ENCODE measurements around the gene AAMP. TPM values are rescaled to one million over a fixed set of nuclear protein-coding genes. Genes with fewer than 3 reads are reported as not detected.

The AAMP gene
- polyA plus RNA-seq, 1 experiment, result 51.6 TPM

- no peak for DNase-seq (ENCODE audit: low read depth, low spot score)
- H3K27ac ChIP-seq (ENCODE audit: low read depth, low read length), result no peak overlapping the region
- ChIA-PET CTCF (interaction anchor here (0.7 to 1.3 kb wide), 2 partner anchors 10 to 14 kb away, joined by 3 to 4 read pairs; no protein-coding TSS in a partner anchor), POLR2A (interaction anchor here (0.6 to 1.7 kb wide), 3 partner anchors 10 to 14 kb away, joined by 3 to 9 read pairs (median 8); no protein-coding TSS in a partner anchor)
- no peaks in the 10 kb centered on the region for H3K9me3 ChIP-seq (ENCODE audit: control insufficient read depth, insufficient read depth, low read length)
- H3K4me3 ChIP-seq (ENCODE audit: low read depth, low read length), result no peak overlapping the region
- TF ChIP-seq CTCF (IDR thresholded peaks at IDR 0.05; ENCODE audit: low read depth, low read length), result no peak
- H3K27me3 ChIP-seq (ENCODE audit: control insufficient read depth, insufficient read depth, low read length), result no peaks in the 10 kb centered on the region
Measured at GRCh38 chr2:218244665-218245064, 25.3 kb downstream of the AAMP start.

DNA sequence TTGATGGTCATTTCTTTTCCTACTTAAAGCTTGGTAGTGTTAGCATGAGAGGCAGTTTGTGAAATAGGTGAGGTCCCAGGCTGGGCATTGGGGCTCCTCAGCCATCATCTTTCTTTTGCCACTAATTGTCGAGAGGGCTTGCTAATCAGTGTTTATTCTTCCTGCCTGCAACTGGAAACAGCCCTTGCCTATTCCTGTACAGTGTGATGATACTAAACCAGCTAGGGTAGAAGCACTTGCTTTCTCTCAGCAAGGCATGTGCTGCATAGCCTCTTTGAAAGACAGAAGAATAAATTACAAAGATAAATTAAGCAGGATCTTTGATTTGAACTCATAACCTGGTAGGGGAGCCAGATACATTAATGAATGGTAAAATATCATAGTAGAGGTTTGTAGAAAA, 25.7 kb downstream of the AAMP start:
- Histone ChIP-seq H3K27ac (ENCODE audit: low read depth, low read length) (no peak overlapping the region), H3K27me3 (ENCODE audit: control insufficient read depth, insufficient read depth, low read length) (no peaks in the 10 kb centered on the region), H3K4me3 (ENCODE audit: low read depth, low read length) (no peak overlapping the region), H3K9me3 (ENCODE audit: control insufficient read depth, insufficient read depth, low read length) (no peaks in the 10 kb centered on the region)
- no peak for TF ChIP-seq CTCF (IDR thresholded peaks at IDR 0.05; ENCODE audit: low read depth, low read length)
- ChIA-PET POLR2A (interaction anchor here (1.5 to 1.7 kb wide), 2 partner anchors 9 to 12 kb away, joined by 3 to 8 read pairs; no protein-coding TSS in a partner anchor), CTCF (interaction anchor here (0.7 to 2.0 kb wide), 3 partner anchors 11 to 26 kb away, joined by 3 to 5 read pairs (median 4); partner anchors contain the start of genes AAMP and PNKD)
- DNase-seq (ENCODE audit: low read depth, low spot score), result no peak

GRCh38 chr2:218238887-218239286, 31.1 kb downstream of the AAMP start:
- Histone ChIP-seq H3K9me3 (ENCODE audit: control insufficient read depth, insufficient read depth, low read length) (no peaks in the 10 kb centered on the region), H3K4me3 (ENCODE audit: low read depth, low read length) (no peak overlapping the region), H3K27ac (ENCODE audit: low read depth, low read length) (no peak overlapping the region), H3K27me3 (ENCODE audit: control insufficient read depth, insufficient read depth, low read length) (no peaks in the 10 kb centered on the region)
- no peak for TF ChIP-seq CTCF (IDR thresholded peaks at IDR 0.05; ENCODE audit: low read depth, low read length)
- CTCF ChIA-PET, result no interaction called here
- POLR2A ChIA-PET, result interaction anchor here (0.7 kb wide), 1 partner anchor 20 kb away, joined by 3 read pairs; no protein-coding TSS in a partner anchor
- no peak for DNase-seq (ENCODE audit: low read depth, low spot score)

DNA sequence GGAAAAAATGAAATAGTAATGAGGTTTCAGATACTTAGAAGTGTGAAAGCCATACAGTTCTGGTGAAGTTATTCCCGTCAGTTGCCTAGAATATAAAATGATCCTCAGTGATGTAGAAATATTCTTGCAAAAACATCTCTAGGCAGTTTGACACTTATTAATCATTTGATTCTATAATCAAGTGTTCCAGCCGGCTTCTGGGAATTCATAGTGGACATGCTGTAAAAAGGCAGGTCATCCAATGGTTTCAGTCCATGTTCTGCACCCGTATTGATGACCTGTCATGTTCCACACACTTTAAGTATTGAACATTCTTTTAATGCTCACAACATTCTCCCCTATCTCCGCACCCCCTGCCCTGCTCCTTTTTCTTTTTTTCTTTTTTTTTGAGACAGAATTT, 33.1 kb downstream of the AAMP start:
- CTCF ChIA-PET, result no interaction called here
- no peak for TF ChIP-seq CTCF (IDR thresholded peaks at IDR 0.05; ENCODE audit: low read depth, low read length)
- POLR2A ChIA-PET, result interaction anchor here (0.7 kb wide), 1 partner anchor 18 kb away, joined by 3 read pairs; no protein-coding TSS in a partner anchor
- Histone ChIP-seq H3K27ac (ENCODE audit: low read depth, low read length) (no peak overlapping the region), H3K4me3 (ENCODE audit: low read depth, low read length) (no peak overlapping the region), H3K9me3 (ENCODE audit: control insufficient read depth, insufficient read depth, low read length) (no peaks in the 10 kb centered on the region), H3K27me3 (ENCODE audit: control insufficient read depth, insufficient read depth, low read length) (no peaks in the 10 kb centered on the region)
- no peak for DNase-seq (ENCODE audit: low read depth, low spot score)

- no peak for DNase-seq (ENCODE audit: low read depth, low spot score)
- Histone ChIP-seq H3K27ac (ENCODE audit: low read depth, low read length) (no peak overlapping the region), H3K9me3 (ENCODE audit: control insufficient read depth, insufficient read depth, low read length) (no peaks in the 10 kb centered on the region), H3K27me3 (ENCODE audit: control insufficient read depth, insufficient read depth, low read length) (no peaks in the 10 kb centered on the region), H3K4me3 (ENCODE audit: low read depth, low read length) (no peak overlapping the region)
- CTCF ChIA-PET, result no interaction called here
- TF ChIP-seq CTCF (IDR thresholded peaks at IDR 0.05; ENCODE audit: low read depth, low read length), result no peak
- POLR2A ChIA-PET, result interaction anchor here (0.5 to 1.0 kb wide), 3 partner anchors 9 to 27 kb away, joined by 3 read pairs; no protein-coding TSS in a partner anchor
Measured at GRCh38 chr2:218235017-218235416, 34.9 kb downstream of the AAMP start.
